ENCODE measurements around the gene RAI14.
"Not testable (repeated sequence)": the region's sequence is repeated elsewhere in the genome, so short reads cannot be mapped to it uniquely, and the experiment has no call there.

The RAI14 gene

GRCh38 chr5:34770486-34770885 lies 114.4 kb downstream of the RAI14 start:
- DNase-seq (ENCODE audit: low read depth): no peak

- DNase-seq (ENCODE audit: low read depth): no peak
Observed at GRCh38 chr5:34771076-34771475, 114.9 kb downstream of the RAI14 start.

GRCh38 chr5:34772267-34773098 lies 116.4 kb downstream of the RAI14 start:
- DNase-seq (ENCODE audit: low read depth): no peak

GRCh38 chr5:34774139-34774538 lies 118.0 kb downstream of the RAI14 start:
- DNase-seq (ENCODE audit: low read depth): no peak

- not testable (repeated sequence) for DNase-seq (ENCODE audit: low read depth)
Observed at GRCh38 chr5:34774678-34775077, 118.5 kb downstream of the RAI14 start.

GRCh38 chr5:34775886-34776285 lies 119.8 kb downstream of the RAI14 start:
- no peak for DNase-seq (ENCODE audit: low read depth)

- DNase-seq (ENCODE audit: low read depth): no peak
Observed at GRCh38 chr5:34778091-34778850, 122.1 kb downstream of the RAI14 start.

GRCh38 chr5:34783892-34784291 lies 127.8 kb downstream of the RAI14 start:
- DNase-seq (ENCODE audit: low read depth): not testable (repeated sequence)

- no peak for DNase-seq (ENCODE audit: low read depth)
Observed at GRCh38 chr5:34787035-34787434, 130.9 kb downstream of the RAI14 start.

- peak; percentile 29 for DNase-seq (ENCODE audit: low read depth)
Observed at GRCh38 chr5:34789021-34789531, 132.9 kb downstream of the RAI14 start.

- no peak for DNase-seq (ENCODE audit: low read depth)
Observed at GRCh38 chr5:34789639-34790038, 133.5 kb downstream of the RAI14 start.

GRCh38 chr5:34790069-34790468 lies 133.9 kb downstream of the RAI14 start:
- no peak for DNase-seq (ENCODE audit: low read depth)

- DNase-seq (ENCODE audit: low read depth): no peak
Observed at GRCh38 chr5:34791761-34792244, 135.7 kb downstream of the RAI14 start.

GRCh38 chr5:34802834-34803563 lies 146.9 kb downstream of the RAI14 start:
- DNase-seq (ENCODE audit: low read depth): no peak

- peak; percentile 51 for DNase-seq (ENCODE audit: low read depth)
Observed at GRCh38 chr5:34803974-34804732, 148.0 kb downstream of the RAI14 start.

- DNase-seq (ENCODE audit: low read depth): peak; percentile 16
Observed at GRCh38 chr5:34804913-34805312, 148.8 kb downstream of the RAI14 start.

GRCh38 chr5:34806532-34806931 lies 150.4 kb downstream of the RAI14 start:
- no peak for DNase-seq (ENCODE audit: low read depth)

- no peak for DNase-seq (ENCODE audit: low read depth)
Observed at GRCh38 chr5:34811706-34812105, 155.6 kb downstream of the RAI14 start.

- no peak for DNase-seq (ENCODE audit: low read depth)
Observed at GRCh38 chr5:34813509-34813908, 157.4 kb downstream of the RAI14 start.

GRCh38 chr5:34817558-34818351 lies 161.6 kb downstream of the RAI14 start:
- no peak for DNase-seq (ENCODE audit: low read depth)

GRCh38 chr5:34818717-34819116 lies 162.6 kb downstream of the RAI14 start:
- no peak for DNase-seq (ENCODE audit: low read depth)
